ENCODE measurements around the gene MME. TPM values are rescaled to one million over a fixed set of nuclear protein-coding genes. Genes with fewer than 3 reads are reported as not detected.

MME gene
- total RNA-seq, 4 donors from 2014 or later = 0.27 to 6.2 (median 3.8) TPM

GRCh38 chr3:155037508-155038202 lies 42.5 kb upstream of the MME start:
- Histone ChIP-seq H3K36me3 (no peaks in the 10 kb centered on the region), H3K27me3 (no peaks in the 10 kb centered on the region), H3K4me1 (no peaks in the 10 kb centered on the region), H3K4me3 (no peak overlapping the region), H3K9me3 (no peaks in the 10 kb centered on the region), H3K27ac (no peak overlapping the region)
- WGBS, 2 donors = 61 to 67% methylated on average over 5 of the region's 5 CpGs
- TF ChIP-seq, protein P1, sequence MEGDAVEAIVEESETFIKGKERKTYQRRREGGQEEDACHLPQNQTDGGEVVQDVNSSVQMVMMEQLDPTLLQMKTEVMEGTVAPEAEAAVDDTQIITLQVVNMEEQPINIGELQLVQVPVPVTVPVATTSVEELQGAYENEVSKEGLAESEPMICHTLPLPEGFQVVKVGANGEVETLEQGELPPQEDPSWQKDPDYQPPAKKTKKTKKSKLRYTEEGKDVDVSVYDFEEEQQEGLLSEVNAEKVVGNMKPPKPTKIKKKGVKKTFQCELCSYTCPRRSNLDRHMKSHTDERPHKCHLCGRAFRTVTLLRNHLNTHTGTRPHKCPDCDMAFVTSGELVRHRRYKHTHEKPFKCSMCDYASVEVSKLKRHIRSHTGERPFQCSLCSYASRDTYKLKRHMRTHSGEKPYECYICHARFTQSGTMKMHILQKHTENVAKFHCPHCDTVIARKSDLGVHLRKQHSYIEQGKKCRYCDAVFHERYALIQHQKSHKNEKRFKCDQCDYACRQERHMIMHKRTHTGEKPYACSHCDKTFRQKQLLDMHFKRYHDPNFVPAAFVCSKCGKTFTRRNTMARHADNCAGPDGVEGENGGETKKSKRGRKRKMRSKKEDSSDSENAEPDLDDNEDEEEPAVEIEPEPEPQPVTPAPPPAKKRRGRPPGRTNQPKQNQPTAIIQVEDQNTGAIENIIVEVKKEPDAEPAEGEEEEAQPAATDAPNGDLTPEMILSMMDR (IDR thresholded peaks at IDR 0.05) = no peak
- TF ChIP-seq POLR2A (IDR thresholded peaks at IDR 0.05) = no peak
- no peak for DNase-seq
- intact Hi-C loops (cut with DNase I) = no loop called here

DNA sequence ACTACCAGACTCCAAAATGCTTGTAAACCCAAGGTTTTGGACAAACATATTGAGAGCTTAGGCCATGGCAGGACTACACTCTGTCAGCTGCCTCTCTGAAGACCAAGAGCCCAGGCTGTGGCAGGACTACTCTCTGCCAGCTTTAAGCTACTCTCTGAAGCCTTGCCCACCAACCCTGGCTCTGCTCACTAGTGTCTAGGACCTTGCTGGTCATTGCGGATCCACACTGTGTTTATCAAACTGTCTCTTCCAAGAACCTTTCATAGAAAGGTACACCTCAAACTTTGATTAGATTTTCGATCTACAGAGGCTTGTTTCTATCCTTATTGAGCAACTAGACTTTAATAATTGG lies 41.9 kb upstream of the MME start:
- no peak for DNase-seq
- Histone ChIP-seq H3K9me3 (no peaks in the 10 kb centered on the region), H3K27me3 (no peaks in the 10 kb centered on the region), H3K36me3 (no peaks in the 10 kb centered on the region), H3K4me1 (no peaks in the 10 kb centered on the region), H3K4me3 (no peak overlapping the region), H3K27ac (no peak overlapping the region)
- 65 to 79% methylated on average over 2 of the region's 2 CpGs for WGBS, 2 donors
- TF ChIP-seq POLR2A (IDR thresholded peaks at IDR 0.05) = no peak
- TF ChIP-seq, protein P1 (IDR thresholded peaks at IDR 0.05) = no peak
- intact Hi-C loops (cut with DNase I) = no loop called here

- intact Hi-C loops (cut with DNase I) = no loop called here
- H3K36me3 ChIP-seq = no peaks in the 10 kb centered on the region
- TF ChIP-seq, protein P1 (IDR thresholded peaks at IDR 0.05) = no peak
- no peak for TF ChIP-seq POLR2A (IDR thresholded peaks at IDR 0.05)
- H3K9me3 ChIP-seq = no peaks in the 10 kb centered on the region
- H3K4me3 ChIP-seq = no peak overlapping the region
- no peaks in the 10 kb centered on the region for H3K27me3 ChIP-seq
- H3K27ac ChIP-seq = no peak overlapping the region
- H3K4me1 ChIP-seq = no peaks in the 10 kb centered on the region
- DNase-seq = no peak
Measured at GRCh38 chr3:155046935-155047334, 33.2 kb upstream of the MME start.

GRCh38 chr3:155047672-155048071 lies 32.4 kb upstream of the MME start:
- H3K9me3 ChIP-seq = peaks cover 0 to 5% (median 5%) of the 10 kb centered on the region in 3 donors
- 79 to 89% methylated on average over 3 of the region's 3 CpGs for WGBS, 2 donors
- no peaks in the 10 kb centered on the region for H3K27me3 ChIP-seq
- H3K4me1 ChIP-seq = no peaks in the 10 kb centered on the region
- H3K4me3 ChIP-seq = no peak overlapping the region
- intact Hi-C loops (cut with DNase I) = no loop called here
- DNase-seq = no peak
- no peaks in the 10 kb centered on the region for H3K36me3 ChIP-seq
- TF ChIP-seq, protein P1 (IDR thresholded peaks at IDR 0.05) = no peak
- no peak for TF ChIP-seq POLR2A (IDR thresholded peaks at IDR 0.05)
- H3K27ac ChIP-seq = no peak overlapping the region

GRCh38 chr3:155049959-155050358 lies 30.2 kb upstream of the MME start:
- no peaks in the 10 kb centered on the region for H3K36me3 ChIP-seq
- peaks cover 0 to 7% (median 6%) of the 10 kb centered on the region in 3 donors for H3K9me3 ChIP-seq
- H3K27me3 ChIP-seq = no peaks in the 10 kb centered on the region
- TF ChIP-seq POLR2A (IDR thresholded peaks at IDR 0.05) = no peak
- TF ChIP-seq, protein P1 (IDR thresholded peaks at IDR 0.05) = no peak
- no peak overlapping the region for H3K4me3 ChIP-seq
- WGBS, 2 donors = 88 to 93% methylated on average over 4 of the region's 4 CpGs
- no peaks in the 10 kb centered on the region for H3K4me1 ChIP-seq
- DNase-seq = no peak
- H3K27ac ChIP-seq = no peak overlapping the region
- intact Hi-C loops (cut with DNase I) = no loop called here
